Transverse colon (tissue), 4 donors: Measurements from ENCODE around the gene ZFYVE21. TPM values are rescaled to one million over a fixed set of nuclear protein-coding genes. Genes with fewer than 3 reads are reported as not detected.
A peak's percentile ranks its signal among the peaks of the same experiment; 100 is the strongest.

ENCODE experiments used
- DNase-seq: peaks from one replicate; pipeline ENCODE4 v3.0.0-alpha.2; 2019
- H3K27ac ChIP-seq, 4 donors: fragments of 200-600 bp; sonication (generic); 2 replicates each; pipeline ENCODE4 v1.5.1; 2016 to 2018; ENCODE audit warnings: inconsistent platforms in 4 of 4
- H3K27me3 ChIP-seq: fragments of 200-600 bp; sonication (generic); 2 replicates; pipeline ENCODE4 v1.5.1; 2017; ENCODE audit warnings: inconsistent platforms
- H3K36me3 ChIP-seq, 4 donors: fragments of 200-600 bp; sonication (generic); 2 replicates each; pipeline ENCODE4 v1.5.1; 2017 to 2019; ENCODE audit warnings: inconsistent platforms in 4 of 4
- H3K4me1 ChIP-seq, 4 donors: fragments of 200-600 bp; sonication (generic); 2 replicates each; pipeline ENCODE4 v1.5.1; 2017 to 2020; ENCODE audit warnings: inconsistent platforms in 4 of 4
- H3K4me3 ChIP-seq, 4 donors: fragments of 200-600 bp; sonication (generic); 1 replicate in 1 of 4; 2 replicates in 3 of 4; pipeline versions ENCODE4 v1.5.1 to v1.6.1; 2017 to 2019; ENCODE audit warnings: inconsistent platforms in 4 of 4
- H3K9me3 ChIP-seq, 2 donors: fragments of 200-600 bp; sonication (generic); 2 replicates each; pipeline ENCODE4 v1.5.1; 2017 to 2019; ENCODE audit warnings: inconsistent platforms in 2 of 2
- CTCF ChIP-seq, 5 experiments: fragments of 200-600 bp in 3 of 5; fragments of 450-650 bp in 2 of 5; sonication (generic) in 3 of 5; IDR thresholded peaks; 1 replicate in 2 of 5; 2 replicates in 3 of 5; pipeline ENCODE4 v1.5.1; 2016 to 2017; ENCODE audit warnings: antibody characterized with exemption in 5 of 5, inconsistent platforms in 3 of 5, mild to moderate bottlenecking in 2 of 5, moderate library complexity in 1 of 5
- EP300 ChIP-seq: sonication (generic); formaldehyde crosslinking; IDR thresholded peaks from one replicate; pipeline ENCODE4 v1.6.1; 2017; ENCODE audit warnings: antibody characterized with exemption, low read depth
- POLR2A ChIP-seq: fragments of 450-650 bp; IDR thresholded peaks from one replicate; pipeline ENCODE4 v1.6.1; 2016; ENCODE audit warnings: antibody characterized with exemption, mild to moderate bottlenecking, moderate library complexity
- POLR2AphosphoS5 ChIP-seq, 3 donors: sonication (generic); formaldehyde crosslinking; IDR thresholded peaks; one replicate each; pipeline ENCODE4 v1.6.1; 2016; ENCODE audit warnings: antibody characterized with exemption in 3 of 3
- WGBS, 2 donors: methylation state at CpG; one replicate each; pipeline ENCODE4 v1.1.5; 2018; ENCODE audit warnings: low coverage in 1 of 2; 5-methylcytosine and 5-hydroxymethylcytosine counted together
- in situ Hi-C, 4 donors: fragments of 200-750 bp; cut with MboI; loops; one replicate each; pipeline versions ENCODE4 v1.15.0 to v1.15.1; 2017; ENCODE audit warnings: low sequenced_read_pairs in 3 of 4, low pct_ligation_motif_present in 1 of 4, low pct_unique_long_range_greater_than_20kb in 1 of 4
- intact Hi-C: fragments of 100-400 bp; cut with DNase I; formaldehyde crosslinking; loops from one replicate; pipeline ENCODE4 v1.15.1; 2023; ENCODE audit warnings: low total_unique reads
- total RNA-seq, 4 donors: library from RNA; depleted of rRNA; stranded (reverse); fragments of >200 nt; gene quantifications; one replicate each; pipeline ENCODE4 v1.1.0, GENCODE V29; 2016

ZFYVE21 gene
- total RNA-seq, 4 donors from 2014 or later = 90.2 to 214 (median 137) TPM

GRCh38 chr14:103718572-103718971 lies 3.0 kb downstream of the ZFYVE21 start:
- no peak overlapping the region for H3K4me3 ChIP-seq
- in situ Hi-C loops (no loop called here), intact Hi-C loops (loop anchor here (10.0 kb wide), 1 partner anchor 144 kb away; no protein-coding TSS in a partner anchor)
- TF ChIP-seq POLR2AphosphoS5 (IDR thresholded peaks at IDR 0.05) (peak in 1 of 3 donors; percentile 25), POLR2A (no peak)
- no peaks in the 10 kb centered on the region for H3K27me3 ChIP-seq
- DNase-seq = no peak
- 76% methylated on average over 16 of the region's 16 CpGs; no CpG with 5 or more reads in 1 of the 2 donors for WGBS, 2 donors
- H3K27ac ChIP-seq = no peak overlapping the region
- no peaks in the 10 kb centered on the region for H3K36me3 ChIP-seq
- H3K9me3 ChIP-seq = no peaks in the 10 kb centered on the region
- peaks cover 16 to 44% (median 29%) of the 10 kb centered on the region in 4 donors for H3K4me1 ChIP-seq

- in situ Hi-C loops (no loop called here), intact Hi-C loops (loop anchor here (10.0 kb wide), 1 partner anchor 145 kb away; no protein-coding TSS in a partner anchor)
- Histone ChIP-seq H3K27ac (no peak overlapping the region), H3K36me3 (no peaks in the 10 kb centered on the region), H3K27me3 (no peaks in the 10 kb centered on the region), H3K4me3 (no peak overlapping the region), H3K4me1 (peaks cover 22 to 46% (median 32%) of the 10 kb centered on the region in 4 donors), H3K9me3 (no peaks in the 10 kb centered on the region)
- TF ChIP-seq POLR2A (no peak), POLR2AphosphoS5 (IDR thresholded peaks at IDR 0.05) (no peak), EP300 (no peak), CTCF (IDR thresholded peaks at IDR 0.05) (no peak)
- WGBS, 2 donors = 88 to 100% methylated on average over 1 to 8 of the region's 8 CpGs
- DNase-seq = no peak
Measured at GRCh38 chr14:103719751-103720150, 4.1 kb downstream of the ZFYVE21 start.

DNA sequence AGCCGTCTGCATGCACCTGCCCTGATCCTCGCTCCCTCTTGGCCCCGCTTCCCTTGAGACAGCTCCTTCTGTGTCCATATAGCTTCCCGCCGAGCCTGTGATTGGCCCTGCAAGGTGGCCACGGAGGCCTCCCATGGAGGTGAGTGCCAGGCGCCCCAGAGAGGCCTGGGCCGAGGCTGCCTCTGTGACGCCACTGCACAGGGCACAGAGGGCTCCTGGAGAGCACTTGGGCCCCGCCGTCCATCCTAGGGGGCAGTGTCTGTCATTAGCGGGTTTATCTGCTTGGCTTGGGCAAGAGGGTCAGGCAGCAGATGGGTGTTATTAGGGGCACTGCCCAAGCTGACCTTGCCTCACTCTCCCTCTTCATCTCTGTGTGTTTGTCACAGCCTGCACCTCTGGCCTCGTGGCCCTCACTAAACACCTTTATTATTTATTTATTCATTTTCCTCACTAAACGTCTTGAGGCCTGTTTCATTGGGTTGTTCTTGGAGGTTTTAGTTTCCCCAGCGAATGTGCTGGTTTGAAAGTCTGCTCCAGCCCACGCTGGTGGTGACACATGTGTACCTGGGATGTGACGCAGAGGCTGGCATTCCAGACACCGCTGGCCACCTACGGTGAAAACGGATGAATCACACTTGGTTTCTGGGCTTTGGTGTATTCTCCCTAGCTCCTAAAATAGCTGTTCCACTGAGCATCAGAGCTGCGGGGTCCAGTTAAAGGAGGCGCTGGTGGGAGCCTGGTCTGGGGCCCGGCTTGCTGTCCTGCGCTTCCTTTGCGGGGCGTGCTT lies 5.9 kb downstream of the ZFYVE21 start:
- Histone ChIP-seq H3K36me3 (peaks cover 0 to 7% (median 0%) of the 10 kb centered on the region in 4 donors), H3K27ac (no peak overlapping the region), H3K4me1 (peaks cover 22 to 42% (median 26%) of the 10 kb centered on the region in 4 donors), H3K4me3 (no peak overlapping the region), H3K9me3 (no peaks in the 10 kb centered on the region), H3K27me3 (no peaks in the 10 kb centered on the region)
- no peak for DNase-seq
- intact Hi-C loops = no loop called here
- TF ChIP-seq POLR2A (no peak), EP300 (no peak), CTCF (IDR thresholded peaks at IDR 0.05) (no peak), POLR2AphosphoS5 (IDR thresholded peaks at IDR 0.05) (no peak)
- WGBS, 2 donors = 88 to 92% methylated on average over 10 to 24 of the region's 26 CpGs
- in situ Hi-C loops = no loop called here

DNA sequence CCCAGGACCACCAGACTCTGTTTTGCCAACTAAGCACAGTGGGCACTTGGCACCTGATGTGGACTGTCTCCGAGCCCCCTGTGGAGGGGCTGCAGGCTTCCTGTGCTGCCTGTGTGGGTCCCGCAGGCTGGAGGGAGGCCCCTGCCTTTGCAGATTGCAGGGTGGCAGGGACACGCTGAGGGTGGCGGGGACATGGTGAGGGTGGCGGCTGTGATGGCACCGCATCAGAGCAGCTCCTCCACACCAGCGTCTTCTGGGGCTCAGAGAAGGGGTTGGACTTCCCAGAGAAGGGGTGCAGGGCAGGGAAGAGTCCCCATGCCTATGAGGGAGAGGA lies 8.1 kb downstream of the ZFYVE21 start:
- Histone ChIP-seq H3K9me3 (no peaks in the 10 kb centered on the region), H3K27me3 (no peaks in the 10 kb centered on the region), H3K4me1 (peaks cover 14 to 37% (median 24%) of the 10 kb centered on the region in 4 donors), H3K27ac (peak overlapping the region; percentile 60 to 79 (median 62)), H3K4me3 (no peak overlapping the region), H3K36me3 (peaks cover 0 to 7% (median 0%) of the 10 kb centered on the region in 4 donors)
- intact Hi-C loops (no loop called here), in situ Hi-C loops (no loop called here)
- TF ChIP-seq EP300 = no peak
- no peak for TF ChIP-seq CTCF (IDR thresholded peaks at IDR 0.05)
- no peak for TF ChIP-seq POLR2AphosphoS5 (IDR thresholded peaks at IDR 0.05)
- no peak for TF ChIP-seq POLR2A
- 100% methylated on average over 2 of the region's 7 CpGs; no CpG with 5 or more reads in 1 of the 2 donors for WGBS, 2 donors
- no peak for DNase-seq
